Endometrial microvascular endothelial cells (primary cell): ENCODE results near the gene HNRNPM. TPM values are rescaled to one million over a fixed set of nuclear protein-coding genes. Genes with fewer than 3 reads are reported as not detected.
"Not testable (repeated sequence)": the region's sequence is repeated elsewhere in the genome, so short reads cannot be mapped to it uniquely, and the experiment has no call there.

Experiments used
- in situ Hi-C: cut with HindIII; loops from 2 replicates; pipeline ENCODE4 v1.10.0; 2017; ENCODE audit warnings: low sequenced_read_pairs, low pct_unique_long_range_greater_than_20kb; ENCODE audit errors: inconsistent ontology term
- total RNA-seq: library from RNA; depleted of rRNA; stranded (reverse); fragments of >200 nt; gene quantifications from one replicate; pipeline ENCODE4 v1.2.3, GENCODE V29; 2015; ENCODE audit errors: inconsistent ontology term

HNRNPM gene
- total RNA-seq, 1 donor from 2014 or later: 129 TPM

DNA sequence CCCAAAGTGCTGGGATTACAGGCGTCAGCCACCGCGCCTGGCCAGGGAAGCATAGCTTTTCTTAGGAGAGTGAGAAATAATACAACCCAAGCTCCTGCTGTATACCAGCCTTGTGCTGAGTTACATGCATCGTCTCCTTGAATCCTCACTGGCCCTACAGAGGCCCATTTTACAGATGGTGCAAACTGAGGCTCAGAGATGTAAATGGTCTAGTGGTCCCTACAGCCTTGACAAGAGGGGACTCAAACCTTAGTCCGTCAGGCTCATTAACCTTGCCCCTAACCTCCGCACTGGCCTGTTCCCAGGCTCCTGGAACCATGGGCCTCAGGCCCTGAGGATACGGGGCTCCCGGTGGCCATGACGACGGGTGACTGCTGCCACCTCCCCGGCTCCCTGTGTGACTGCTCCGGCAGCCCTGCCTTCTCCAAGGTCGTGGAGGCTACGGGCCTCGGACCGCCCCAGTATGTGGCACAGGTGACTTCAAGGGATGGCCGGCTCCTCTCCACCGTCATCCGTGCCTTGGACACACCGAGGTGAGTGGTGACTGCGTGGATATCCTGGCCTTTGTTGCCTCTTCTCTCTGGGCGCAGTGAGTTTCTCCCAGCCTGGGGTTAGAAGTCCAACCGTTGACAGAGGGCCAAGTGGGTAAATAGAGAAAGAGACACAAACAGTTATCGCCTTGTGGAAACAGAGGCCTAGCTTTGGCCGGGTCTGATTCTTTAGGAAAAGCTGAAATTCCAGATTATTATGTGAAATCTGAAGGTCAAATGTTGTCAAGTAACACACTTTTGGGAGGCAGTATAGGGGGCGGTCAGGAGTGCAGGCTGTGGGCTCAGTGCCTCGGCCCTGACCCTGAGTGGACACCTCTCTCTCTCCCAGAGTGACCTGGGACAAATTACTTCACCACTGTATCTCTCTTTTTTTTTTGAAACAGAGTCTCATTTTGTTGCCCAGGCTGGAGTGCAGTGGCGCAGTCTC is 23.0 kb upstream of the HNRNPM start:
- in situ Hi-C loops: no loop called here

GRCh38 chr19:8423817-8424223 is 21.0 kb upstream of the HNRNPM start:
- in situ Hi-C loops: no loop called here

GRCh38 chr19:8425331-8425730 is 19.4 kb upstream of the HNRNPM start:
- in situ Hi-C loops: not testable (repeated sequence)

DNA sequence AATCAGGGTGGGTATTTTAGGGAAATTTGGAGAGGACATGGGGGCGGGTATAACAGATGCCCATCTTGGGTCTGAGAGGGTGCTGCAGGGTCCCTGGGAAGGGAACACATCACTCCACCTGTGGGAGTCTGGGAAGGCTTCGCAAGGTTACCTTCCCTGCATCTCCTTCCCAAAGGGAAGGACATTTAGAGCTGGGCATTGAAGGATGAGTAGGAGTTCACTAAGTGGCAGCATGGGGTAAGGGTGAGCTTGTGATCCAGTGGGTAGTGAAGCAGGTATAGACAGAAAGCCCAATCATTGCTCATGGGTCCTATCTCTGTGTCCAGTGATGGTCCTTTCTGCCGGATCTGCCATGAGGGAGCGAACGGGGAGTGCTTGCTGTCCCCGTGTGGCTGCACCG is 18.5 kb upstream of the HNRNPM start:
- in situ Hi-C loops: no loop called here

DNA sequence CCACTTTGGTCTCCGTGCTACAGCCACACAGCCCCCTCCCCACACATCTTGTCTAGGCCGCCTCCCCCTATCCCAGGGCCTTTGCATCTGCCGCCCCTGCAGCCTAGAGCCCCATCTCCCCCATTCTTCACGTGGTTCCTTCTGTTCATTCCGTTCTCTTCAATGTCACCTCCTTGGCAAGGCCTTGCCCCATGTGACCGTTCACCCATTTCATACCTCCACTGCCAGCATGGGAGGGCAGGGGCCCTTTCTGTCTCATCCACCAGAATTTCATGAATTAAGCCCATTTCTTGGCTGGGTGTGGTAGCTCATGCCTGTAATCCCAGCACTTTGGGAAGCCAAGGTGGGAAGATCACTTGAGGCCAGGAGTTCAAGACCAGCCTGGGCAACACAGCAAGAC is 15.7 kb upstream of the HNRNPM start:
- in situ Hi-C loops: no loop called here

- in situ Hi-C loops: no loop called here
These were observed 14.9 kb upstream of the HNRNPM start for GRCh38 chr19:8429826-8430225.

DNA sequence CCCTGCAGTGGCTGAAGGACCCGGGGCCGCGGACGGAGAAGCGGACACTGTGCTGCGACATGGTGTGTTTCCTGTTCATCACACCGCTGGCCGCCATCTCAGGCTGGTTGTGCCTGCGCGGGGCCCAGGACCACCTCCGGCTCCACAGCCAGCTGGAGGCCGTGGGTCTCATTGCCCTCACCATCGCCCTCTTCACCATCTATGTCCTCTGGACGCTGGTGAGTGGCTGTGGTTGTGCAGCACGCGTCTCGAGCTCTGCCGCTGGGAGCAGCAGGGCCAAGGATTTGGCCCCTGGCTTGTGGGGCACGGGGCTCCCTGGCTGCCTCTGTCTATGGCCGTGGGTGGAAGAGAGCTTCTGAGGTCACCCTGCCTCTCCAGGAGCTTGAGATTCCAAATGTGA is 14.1 kb upstream of the HNRNPM start:
- in situ Hi-C loops: no loop called here

- in situ Hi-C loops: no loop called here
These were observed 6.5 kb upstream of the HNRNPM start for GRCh38 chr19:8438236-8438635.

DNA sequence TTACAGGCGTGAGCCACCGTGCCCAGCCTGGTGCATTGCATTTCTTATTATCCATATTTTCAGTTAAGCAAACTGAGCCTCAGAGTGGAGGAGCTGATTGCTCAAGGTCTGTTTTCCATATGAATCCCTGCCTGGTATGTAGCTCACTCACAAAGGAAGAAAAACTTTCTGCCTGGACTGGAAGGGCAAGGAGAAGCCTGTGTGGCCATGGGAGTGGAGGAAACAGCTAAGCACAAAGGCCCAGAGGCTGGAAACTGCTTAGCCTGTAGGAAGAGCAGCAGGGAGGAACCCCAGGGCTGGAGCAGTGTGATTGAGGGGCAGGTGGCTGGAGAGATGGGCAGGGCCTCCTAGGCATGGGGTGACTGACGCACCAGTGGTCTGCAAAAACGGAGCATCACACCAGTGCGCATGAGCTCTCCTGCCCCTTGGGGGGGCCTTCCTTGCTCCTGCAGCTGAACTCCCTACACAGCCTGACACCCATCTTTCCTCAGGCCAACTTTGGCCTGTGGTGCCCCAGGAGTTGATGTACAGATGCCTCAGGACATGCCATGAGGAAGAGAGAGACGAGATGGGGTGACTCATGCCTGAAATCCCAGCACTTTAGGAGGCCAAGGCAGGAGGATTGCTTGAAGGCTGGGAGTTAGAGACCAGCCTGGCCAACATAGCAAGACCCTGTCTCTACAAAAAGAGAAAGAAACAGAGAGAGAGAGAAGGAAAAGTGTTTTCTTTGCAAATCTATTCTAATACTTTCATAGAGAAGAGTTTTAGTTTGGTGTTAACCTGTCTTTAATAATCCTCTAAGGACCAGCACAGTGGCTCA is 2.8 kb upstream of the HNRNPM start:
- in situ Hi-C loops: no loop called here

DNA sequence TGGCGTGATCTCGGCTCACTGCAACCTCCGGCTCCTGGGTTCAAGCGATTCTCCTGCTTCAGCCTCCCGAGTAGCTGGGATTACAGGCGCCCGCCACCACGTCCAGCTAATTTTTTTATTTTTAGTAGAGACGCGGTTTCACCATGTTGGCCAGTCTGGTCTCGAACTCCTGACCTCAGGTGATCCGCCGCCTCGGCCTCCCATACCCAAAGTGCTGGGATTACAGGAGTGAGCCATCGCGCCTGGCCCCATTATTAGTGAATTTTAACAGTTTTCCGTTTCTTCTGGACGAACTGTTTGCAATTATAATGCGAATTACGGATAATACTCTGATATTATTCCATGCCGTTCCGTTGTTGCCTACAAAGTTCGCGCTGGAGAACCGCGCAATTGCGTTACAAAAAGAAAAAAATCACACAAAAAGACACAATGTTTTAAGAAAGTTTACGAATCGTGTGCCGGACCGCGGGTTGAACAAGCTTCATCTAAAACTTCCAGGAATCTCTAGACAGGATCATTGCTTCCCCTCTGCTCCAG is 567 bp upstream of the HNRNPM start:
- in situ Hi-C loops: not testable (repeated sequence)

DNA sequence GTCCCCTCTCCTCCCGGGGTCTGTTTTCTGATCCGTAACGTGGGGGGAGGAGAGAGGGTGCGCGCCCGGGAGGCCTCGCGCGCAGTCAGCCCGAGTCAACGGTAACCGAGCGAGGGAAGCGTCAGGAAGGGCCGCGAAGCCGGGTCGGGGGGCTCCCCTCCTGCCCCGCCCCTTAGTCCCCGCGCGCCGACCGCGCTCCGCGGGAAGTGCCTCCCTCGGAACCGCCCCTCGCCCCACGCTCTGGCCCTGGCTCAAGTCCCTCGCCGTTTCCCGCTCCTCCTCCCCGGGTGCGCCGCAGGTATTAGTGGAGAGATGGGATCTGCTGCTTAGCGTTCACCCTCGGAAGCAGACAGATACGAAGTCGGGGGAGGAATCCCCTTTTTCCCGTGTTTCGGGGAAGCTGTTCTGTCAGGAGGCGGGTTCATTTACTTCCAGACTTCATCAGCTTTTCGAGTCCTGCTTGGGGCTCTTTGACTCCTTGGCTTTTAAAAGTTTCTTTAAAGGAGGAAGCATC is 770 bp downstream of the HNRNPM start:
- in situ Hi-C loops: no loop called here

GRCh38 chr19:8446061-8446709 is 1.4 kb downstream of the HNRNPM start:
- in situ Hi-C loops: no loop called here

DNA sequence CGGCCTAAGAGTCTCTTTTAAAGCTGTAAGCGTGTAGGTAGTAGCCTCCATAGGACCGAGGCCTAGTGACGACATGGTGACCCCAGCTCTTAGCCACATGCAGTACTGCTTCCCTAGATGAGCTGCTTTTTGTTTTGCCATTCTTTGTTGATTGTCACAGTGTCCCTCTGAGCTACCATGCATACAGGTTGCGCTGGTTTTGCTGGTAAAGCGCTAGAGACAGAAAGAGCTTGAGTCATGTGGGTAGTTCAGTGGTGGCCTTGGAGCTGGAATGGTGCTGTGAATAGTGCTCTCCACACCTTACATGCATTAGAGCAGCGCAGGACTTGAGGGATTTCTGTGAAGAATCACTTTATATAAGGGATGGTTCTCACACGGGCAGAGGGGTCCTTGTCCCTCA is 5.1 kb downstream of the HNRNPM start:
- in situ Hi-C loops: no loop called here

DNA sequence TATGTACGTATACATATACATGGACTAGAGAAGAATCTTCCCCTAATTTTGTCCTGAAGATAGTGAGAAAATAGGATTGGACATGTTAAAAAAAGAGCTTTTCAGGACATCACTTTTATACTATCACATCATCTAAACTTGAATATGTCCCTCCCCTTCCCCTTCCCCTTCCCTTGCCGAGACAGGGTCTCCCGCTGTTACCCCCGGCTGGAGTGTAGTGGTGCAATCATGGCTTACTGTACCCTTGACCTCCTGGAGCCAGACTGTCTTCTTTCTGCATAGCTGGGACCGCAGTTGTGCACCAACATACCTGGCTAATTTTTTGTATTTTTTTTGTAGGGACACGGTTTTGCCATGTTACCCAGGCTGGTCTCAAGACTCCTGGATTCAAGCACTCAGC is 6.6 kb downstream of the HNRNPM start:
- in situ Hi-C loops: no loop called here

DNA sequence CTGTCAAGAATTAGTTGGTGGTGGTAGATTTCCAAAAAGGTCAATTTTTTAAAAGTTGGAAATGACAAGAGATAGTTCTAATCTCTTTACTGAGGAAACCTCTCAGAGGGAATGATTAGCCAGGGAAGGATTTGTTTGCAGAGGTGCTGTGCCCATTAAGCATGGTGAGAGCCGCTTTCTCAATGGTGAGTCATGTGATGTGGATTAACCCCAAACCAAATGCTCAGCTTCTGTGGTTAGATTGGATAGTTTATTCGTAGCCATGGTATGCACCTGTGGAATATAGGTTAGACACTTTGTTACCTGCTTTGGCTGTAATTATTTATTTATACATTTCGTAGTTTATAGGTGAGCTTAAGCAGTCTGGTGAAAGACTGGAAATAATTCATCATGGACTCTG is 7.1 kb downstream of the HNRNPM start:
- in situ Hi-C loops: no loop called here

- in situ Hi-C loops: no loop called here
These were observed 7.8 kb downstream of the HNRNPM start for GRCh38 chr19:8452446-8453123.

DNA sequence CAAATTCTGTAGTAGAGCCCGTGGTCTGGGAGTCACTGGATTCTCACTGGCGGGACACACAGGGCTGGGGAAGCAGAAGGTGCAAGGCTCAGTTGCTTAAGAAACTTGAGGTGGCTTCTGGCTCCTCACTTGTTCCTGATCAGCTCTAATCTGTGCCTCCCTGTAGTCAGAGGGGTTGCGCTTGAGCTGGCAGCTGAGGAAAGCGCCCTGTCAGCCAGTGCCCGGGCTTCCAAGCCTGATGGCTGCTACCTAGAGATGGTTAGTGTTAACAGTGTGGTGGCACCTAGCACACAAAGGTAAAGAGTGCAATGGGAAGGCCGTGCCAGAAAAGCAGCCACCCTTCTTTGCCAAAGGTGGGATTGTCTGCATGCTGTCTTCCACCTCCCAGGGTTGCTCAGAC is 8.8 kb downstream of the HNRNPM start:
- in situ Hi-C loops: no loop called here

- in situ Hi-C loops: no loop called here
These were observed 9.4 kb downstream of the HNRNPM start for GRCh38 chr19:8454218-8454617.
